K562 (cell line): ENCODE measurements around the gene DNASE1L2. TPM values are rescaled to one million over a fixed set of nuclear protein-coding genes. Genes with fewer than 3 reads are reported as not detected.

Source experiments
- CCAR2 ChIP-seq: fragments of 200-400 bp; formaldehyde crosslinking; IDR thresholded peaks from 2 replicates; pipeline ENCODE4 v1.6.1; 2017; ENCODE audit warnings: mild to moderate bottlenecking, low read depth, low read length
- CTBP1 ChIP-seq: fragments of 450-650 bp; IDR thresholded peaks from 2 replicates; pipeline ENCODE4 v1.6.1; 2016; ENCODE audit warnings: borderline replicate concordance
- EGR1 ChIP-seq: fragments of 450-650 bp; conservative IDR thresholded peaks from 2 replicates; pipeline ENCODE4 v1.6.1; 2017; ENCODE audit warnings: mild to moderate bottlenecking
- HIVEP1 ChIP-seq: fragments of 250-450 bp; sonication (Bioruptor Pico); IDR thresholded peaks from 2 replicates; pipeline ENCODE4 v1.4.0; 2020; ENCODE audit warnings: mild to moderate bottlenecking
- KDM5B ChIP-seq: fragments of 200-600 bp; sonication (generic); IDR thresholded peaks from 2 replicates; pipeline ENCODE4 v1.6.1; 2012; ENCODE audit warnings: low read depth, mild to moderate bottlenecking, moderate library complexity, low read length, control low read depth, inconsistent platforms; ENCODE audit not compliant: insufficient replicate concordance
- KLF6 ChIP-seq: fragments of 250-450 bp; sonication (Bioruptor Pico); IDR thresholded peaks from 2 replicates; pipeline ENCODE4 v1.4.0; 2020; ENCODE audit warnings: mild to moderate bottlenecking, moderate library complexity, borderline replicate concordance
- MCM7 ChIP-seq, 2 experiments: fragments of 450-650 bp; IDR thresholded peaks; 2 replicates each; pipeline ENCODE4 v1.6.1; 2016 to 2018
- PHF21A ChIP-seq: fragments of 450-650 bp; IDR thresholded peaks from 2 replicates; pipeline ENCODE4 v1.6.1; 2017; ENCODE audit warnings: low read depth, borderline replicate concordance
- SPI1 ChIP-seq: IDR thresholded peaks from 2 replicates; pipeline ENCODE4 v1.6.1; 2011; ENCODE audit warnings: low read depth, low read length, control low read depth, borderline replicate concordance
- STAT5A ChIP-seq: IDR thresholded peaks from 2 replicates; pipeline ENCODE4 v1.6.1; 2012; ENCODE audit warnings: low read length, inconsistent platforms, borderline replicate concordance
- ZNF143 ChIP-seq: sonication (generic); formaldehyde crosslinking; IDR thresholded peaks from 2 replicates; pipeline ENCODE4 v1.9.0; 2022; ENCODE audit warnings: mild to moderate bottlenecking, missing genetic modification reagents
- ZNF175 ChIP-seq: fragments of 200-800 bp; sonication (Bioruptor generic); IDR thresholded peaks from 2 replicates; pipeline ENCODE4 v1.6.1; 2016; ENCODE audit warnings: low read depth, mild to moderate bottlenecking, missing genetic modification characterization, missing compliant biosample characterization
- ZNF197 ChIP-seq: fragments of 200-800 bp; sonication (Bioruptor generic); IDR thresholded peaks from 2 replicates; pipeline ENCODE4 v1.6.1; 2016; ENCODE audit warnings: low read depth, missing genetic modification characterization, missing compliant biosample characterization
- ZNF212 ChIP-seq: fragments of 450-650 bp; formaldehyde crosslinking; IDR thresholded peaks from 2 replicates; pipeline ENCODE4 v1.4.0; 2020; ENCODE audit warnings: mild to moderate bottlenecking
- polyA plus RNA-seq, 8 experiments: library from polyadenylated mRNA; depleted of rRNA in 4 of 8; stranded (reverse) in 5 of 8; unstranded in 3 of 8; fragments of >200 nt; fragmentation: Nextera tagmentation in 2 of 8; fragmentation: Illumina TruSeq in 1 of 8; extraction: Ambion mirVana in 2 of 8; extraction: Trizol in 1 of 8; gene quantifications; 2 replicates each; pipeline versions ENCODE4 v1.2.1 to v1.2.3, GENCODE V29; 2011 to 2014; ENCODE audit warnings: inconsistent platforms in 1 of 8, missing spikeins in 1 of 8
- total RNA-seq, 7 experiments: library from RNA; depleted of rRNA in 6 of 7; stranded (reverse); fragments of >200 nt in 6 of 7; fragmentation: Illumina TruSeq in 2 of 7; extraction: Trizol in 2 of 7; gene quantifications; 2 replicates each; pipeline versions ENCODE4 v1.2.1 to v1.2.3, GENCODE V29; 2011 to 2021; ENCODE audit warnings: low replicate concordance in 1 of 7
- TF ChIP-seq, protein P1 (sequence below): fragments of 450-650 bp; formaldehyde crosslinking; IDR thresholded peaks from 2 replicates; pipeline ENCODE4 v1.4.0; 2020; ENCODE audit warnings: mild to moderate bottlenecking, moderate library complexity
- TF ChIP-seq, protein P2 (sequence below): fragments of 250-450 bp; sonication (Bioruptor Pico); IDR thresholded peaks from 2 replicates; pipeline ENCODE4 v1.8.0; 2021; ENCODE audit warnings: mild to moderate bottlenecking, moderate library complexity
- TF ChIP-seq, protein P3 (sequence below): sonication (generic); formaldehyde crosslinking; IDR thresholded peaks from 2 replicates; pipeline ENCODE4 v1.8.1; 2023; ENCODE audit warnings: mild to moderate bottlenecking, missing genetic modification reagents, moderate library complexity
- TF ChIP-seq, protein P4 (sequence below): fragments of 450-650 bp; IDR thresholded peaks from 2 replicates; pipeline ENCODE4 v1.6.1; 2018; ENCODE audit warnings: mild to moderate bottlenecking, low read depth; ENCODE audit not compliant: partially characterized antibody

Gene DNASE1L2
- total and polyA plus RNA-seq, 9 of the 15 experiments (the other 6 are each of a cell fraction or from before 2014, with no cell fraction given) = 0.08 to 2.7 (median 1.7) TPM; not detected in 1

DNA sequence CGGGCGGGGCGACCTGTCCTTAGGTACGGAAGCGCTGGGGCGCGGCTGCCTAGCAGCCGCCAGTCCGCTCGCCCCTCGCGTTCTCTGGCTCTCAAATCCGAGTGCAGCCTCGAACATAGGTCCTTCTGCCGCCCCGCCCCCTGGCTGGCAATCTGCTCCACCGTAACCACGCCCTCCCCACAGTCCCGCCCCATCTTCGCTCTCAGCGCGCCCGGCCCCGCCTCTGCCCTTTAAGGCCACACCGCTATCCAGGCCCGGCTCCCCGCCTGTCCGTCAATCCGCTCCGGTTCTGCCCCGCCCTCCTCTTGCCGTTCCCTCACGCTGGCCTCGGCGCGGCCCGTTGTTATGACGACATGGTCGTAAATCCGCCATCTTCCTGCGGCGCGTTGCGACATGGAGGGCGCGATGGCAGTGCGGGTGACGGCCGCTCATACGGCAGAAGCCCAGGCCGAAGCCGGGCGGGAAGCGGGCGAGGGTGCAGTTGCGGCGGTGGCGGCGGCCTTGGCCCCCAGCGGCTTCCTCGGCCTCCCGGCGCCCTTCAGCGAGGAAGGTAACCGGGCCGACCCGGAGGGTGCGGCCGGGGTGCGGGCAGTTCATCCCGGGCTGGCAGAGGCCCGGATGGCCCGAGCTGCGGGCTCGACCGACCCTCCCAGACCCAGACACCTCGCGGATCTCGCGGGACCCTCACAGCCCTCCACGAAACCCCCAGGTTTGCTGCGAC is 12.9 kb upstream of the DNASE1L2 start, which contains the start of gene E4F1 (continued):
- TF ChIP-seq, protein P1, sequence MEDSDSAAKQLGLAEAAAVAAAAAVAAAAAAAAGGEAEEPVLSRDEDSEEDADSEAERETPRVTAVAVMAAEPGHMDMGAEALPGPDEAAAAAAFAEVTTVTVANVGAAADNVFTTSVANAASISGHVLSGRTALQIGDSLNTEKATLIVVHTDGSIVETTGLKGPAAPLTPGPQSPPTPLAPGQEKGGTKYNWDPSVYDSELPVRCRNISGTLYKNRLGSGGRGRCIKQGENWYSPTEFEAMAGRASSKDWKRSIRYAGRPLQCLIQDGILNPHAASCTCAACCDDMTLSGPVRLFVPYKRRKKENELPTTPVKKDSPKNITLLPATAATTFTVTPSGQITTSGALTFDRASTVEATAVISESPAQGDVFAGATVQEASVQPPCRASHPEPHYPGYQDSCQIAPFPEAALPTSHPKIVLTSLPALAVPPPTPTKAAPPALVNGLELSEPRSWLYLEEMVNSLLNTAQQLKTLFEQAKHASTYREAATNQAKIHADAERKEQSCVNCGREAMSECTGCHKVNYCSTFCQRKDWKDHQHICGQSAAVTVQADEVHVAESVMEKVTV (CRISPR knock-in tag) = no peak
- TF ChIP-seq ZNF175 (CRISPR knock-in tag) = 0 out of 2 replicates have a peak, but pooled peaks have one; percentile 27
- TF ChIP-seq KDM5B = peak; percentile 92
- TF ChIP-seq, protein P2, sequence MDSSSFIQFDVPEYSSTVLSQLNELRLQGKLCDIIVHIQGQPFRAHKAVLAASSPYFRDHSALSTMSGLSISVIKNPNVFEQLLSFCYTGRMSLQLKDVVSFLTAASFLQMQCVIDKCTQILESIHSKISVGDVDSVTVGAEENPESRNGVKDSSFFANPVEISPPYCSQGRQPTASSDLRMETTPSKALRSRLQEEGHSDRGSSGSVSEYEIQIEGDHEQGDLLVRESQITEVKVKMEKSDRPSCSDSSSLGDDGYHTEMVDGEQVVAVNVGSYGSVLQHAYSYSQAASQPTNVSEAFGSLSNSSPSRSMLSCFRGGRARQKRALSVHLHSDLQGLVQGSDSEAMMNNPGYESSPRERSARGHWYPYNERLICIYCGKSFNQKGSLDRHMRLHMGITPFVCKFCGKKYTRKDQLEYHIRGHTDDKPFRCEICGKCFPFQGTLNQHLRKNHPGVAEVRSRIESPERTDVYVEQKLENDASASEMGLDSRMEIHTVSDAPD (CRISPR knock-in tag) = no peak
- no peak for TF ChIP-seq CCAR2
- no peak for TF ChIP-seq ZNF212 (CRISPR knock-in tag)
- TF ChIP-seq STAT5A = no peak
- no peak for TF ChIP-seq ZNF143 (CRISPR knock-in tag)
- TF ChIP-seq, protein P3, sequence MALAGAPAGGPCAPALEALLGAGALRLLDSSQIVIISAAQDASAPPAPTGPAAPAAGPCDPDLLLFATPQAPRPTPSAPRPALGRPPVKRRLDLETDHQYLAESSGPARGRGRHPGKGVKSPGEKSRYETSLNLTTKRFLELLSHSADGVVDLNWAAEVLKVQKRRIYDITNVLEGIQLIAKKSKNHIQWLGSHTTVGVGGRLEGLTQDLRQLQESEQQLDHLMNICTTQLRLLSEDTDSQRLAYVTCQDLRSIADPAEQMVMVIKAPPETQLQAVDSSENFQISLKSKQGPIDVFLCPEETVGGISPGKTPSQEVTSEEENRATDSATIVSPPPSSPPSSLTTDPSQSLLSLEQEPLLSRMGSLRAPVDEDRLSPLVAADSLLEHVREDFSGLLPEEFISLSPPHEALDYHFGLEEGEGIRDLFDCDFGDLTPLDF (CRISPR knock-in tag) = peak; percentile 43; the same call in 1 of the 2 replicates
- no peak for TF ChIP-seq HIVEP1 (CRISPR knock-in tag)
- no peak for TF ChIP-seq KLF6 (CRISPR knock-in tag)
- TF ChIP-seq ZNF197 (CRISPR knock-in tag) = no peak
- TF ChIP-seq EGR1 = no peak
- TF ChIP-seq, protein P4, sequence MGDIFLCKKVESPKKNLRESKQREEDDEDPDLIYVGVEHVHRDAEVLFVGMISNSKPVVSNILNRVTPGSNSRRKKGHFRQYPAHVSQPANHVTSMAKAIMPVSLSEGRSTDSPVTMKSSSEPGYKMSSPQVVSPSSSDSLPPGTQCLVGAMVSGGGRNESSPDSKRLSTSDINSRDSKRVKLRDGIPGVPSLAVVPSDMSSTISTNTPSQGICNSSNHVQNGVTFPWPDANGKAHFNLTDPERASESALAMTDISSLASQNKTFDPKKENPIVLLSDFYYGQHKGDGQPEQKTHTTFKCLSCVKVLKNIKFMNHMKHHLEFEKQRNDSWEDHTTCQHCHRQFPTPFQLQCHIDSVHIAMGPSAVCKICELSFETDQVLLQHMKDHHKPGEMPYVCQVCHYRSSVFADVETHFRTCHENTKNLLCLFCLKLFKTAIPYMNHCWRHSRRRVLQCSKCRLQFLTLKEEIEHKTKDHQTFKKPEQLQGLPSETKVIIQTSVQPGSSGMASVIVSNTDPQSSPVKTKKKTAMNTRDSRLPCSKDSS = no peak
- peak; percentile 98 for TF ChIP-seq CTBP1
- TF ChIP-seq SPI1 = no peak
- TF ChIP-seq PHF21A = no peak
- TF ChIP-seq MCM7 (IDR thresholded peaks at IDR 0.05) = no peak
